Mesendoderm (in vitro differentiated cells): ENCODE measurements around the gene TNFRSF11A.

Source experiments
- DNase-seq: peaks from one replicate; pipeline ENCODE4 v3.0.0; 2013
- H2AK5ac ChIP-seq: 2 replicates; pipeline ENCODE4 v1.6.1; 2013; ENCODE audit warnings: low read length, inconsistent platforms
- H2BK120ac ChIP-seq: 2 replicates; pipeline ENCODE4 v1.6.1; 2013; ENCODE audit warnings: low read depth, mild to moderate bottlenecking, low read length, moderate library complexity, mixed read lengths
- H2BK15ac ChIP-seq: replicated peaks from 2 replicates; pipeline ENCODE4 v1.6.1; 2013; ENCODE audit warnings: low read depth, mild to moderate bottlenecking, moderate library complexity
- H2BK5ac ChIP-seq: 2 replicates; pipeline ENCODE4 v1.6.1; 2013; ENCODE audit warnings: low read length, inconsistent platforms
- H3K18ac ChIP-seq: 2 replicates; pipeline ENCODE4 v1.6.1; 2013; ENCODE audit warnings: mild to moderate bottlenecking, low read length, mixed read lengths
- H3K23ac ChIP-seq: one replicate; pipeline ENCODE4 v1.6.1; 2013; ENCODE audit warnings: low read length
- H3K27ac ChIP-seq: 2 replicates; pipeline ENCODE4 v1.5.1; 2013; ENCODE audit warnings: low read depth, mild to moderate bottlenecking, inconsistent platforms, low read length, moderate library complexity
- H3K27me3 ChIP-seq: 2 replicates; pipeline ENCODE4 v1.6.1; 2013; ENCODE audit warnings: low read length, control low read depth, mild to moderate bottlenecking, inconsistent platforms; ENCODE audit not compliant: insufficient read depth, poor library complexity
- H3K36me3 ChIP-seq: 2 replicates; pipeline ENCODE4 v1.6.1; 2013; ENCODE audit warnings: low read length, inconsistent platforms; ENCODE audit not compliant: control insufficient read depth, insufficient read depth
- H3K4ac ChIP-seq: one replicate; pipeline ENCODE4 v1.6.1; 2013; ENCODE audit warnings: low read depth, mild to moderate bottlenecking, low read length, moderate library complexity
- H3K4me1 ChIP-seq: 2 replicates; pipeline ENCODE4 v1.6.1; 2013; ENCODE audit warnings: low read depth, low read length, inconsistent platforms; ENCODE audit not compliant: control insufficient read depth
- H3K4me2 ChIP-seq: 2 replicates; pipeline ENCODE4 v1.6.1; 2013; ENCODE audit warnings: low read length
- H3K4me3 ChIP-seq: 2 replicates; pipeline ENCODE4 v1.5.1; 2013; ENCODE audit warnings: mild to moderate bottlenecking, low read length
- H3K56ac ChIP-seq: one replicate; pipeline ENCODE4 v1.6.1; 2013; ENCODE audit warnings: low read length
- H3K79me1 ChIP-seq: 2 replicates; pipeline ENCODE4 v1.6.1; 2013; ENCODE audit warnings: low read length, inconsistent platforms
- H3K79me2 ChIP-seq: 2 replicates; pipeline ENCODE4 v1.6.1; 2013; ENCODE audit warnings: mild to moderate bottlenecking, low read length; ENCODE audit not compliant: control insufficient read depth, insufficient read depth
- H3K9ac ChIP-seq: 2 replicates; pipeline ENCODE4 v1.6.1; 2013; ENCODE audit warnings: low read length, inconsistent platforms
- H4K5ac ChIP-seq: one replicate; pipeline ENCODE4 v1.6.1; 2013; ENCODE audit warnings: low read length
- H4K8ac ChIP-seq: one replicate; pipeline ENCODE4 v1.6.1; 2013; ENCODE audit warnings: low read depth, mild to moderate bottlenecking, control low read depth, low read length, moderate library complexity
- WGBS: extraction: QIAGEN DNeasy Blood & Tissue Kit; methylation state at CpG from one replicate; pipeline ENCODE4 v1.1.7; 2013; ENCODE audit warnings: low lambda C conversion rate, missing lambda C conversion rate; ENCODE audit not compliant: insufficient coverage; ENCODE audit errors: extremely low coverage; 5-methylcytosine and 5-hydroxymethylcytosine counted together

Gene TNFRSF11A

GRCh38 chr18:62371436-62371835, 46.3 kb downstream of the TNFRSF11A start:
- no peaks in the 10 kb centered on the region for H3K27me3 ChIP-seq
- no peak for DNase-seq
- H2BK5ac ChIP-seq: no peak overlapping the region
- no peaks in the 10 kb centered on the region for H3K79me2 ChIP-seq
- H3K4me1 ChIP-seq: no peaks in the 10 kb centered on the region
- no peak overlapping the region for H4K5ac ChIP-seq
- H2BK120ac ChIP-seq: no peak overlapping the region
- H4K8ac ChIP-seq: no peak overlapping the region
- no peak overlapping the region for H3K23ac ChIP-seq
- no peak overlapping the region for H3K4ac ChIP-seq
- no peak overlapping the region for H3K56ac ChIP-seq
- no peaks in the 10 kb centered on the region for H3K79me1 ChIP-seq
- H3K18ac ChIP-seq: no peak overlapping the region
- no peak overlapping the region for H2AK5ac ChIP-seq
- WGBS: no CpG with 5 or more reads among the region's 10 CpGs
- no peak overlapping the region for H2BK15ac ChIP-seq
- H3K9ac ChIP-seq: no peak overlapping the region
- no peak overlapping the region for H3K27ac ChIP-seq
- no peak overlapping the region for H3K4me2 ChIP-seq
- no peak overlapping the region for H3K4me3 ChIP-seq
- H3K36me3 ChIP-seq: no peaks in the 10 kb centered on the region

GRCh38 chr18:62372156-62372555, 47.0 kb downstream of the TNFRSF11A start:
- no peaks in the 10 kb centered on the region for H3K4me1 ChIP-seq
- no peak overlapping the region for H3K9ac ChIP-seq

GRCh38 chr18:62372882-62373281, 47.8 kb downstream of the TNFRSF11A start:
- no CpG with 5 or more reads among the region's 4 CpGs for WGBS
- Histone ChIP-seq H3K79me2 (no peaks in the 10 kb centered on the region), H3K4me2 (no peak overlapping the region), H3K4me1 (no peaks in the 10 kb centered on the region), H4K5ac (no peak overlapping the region), H3K9ac (no peak overlapping the region), H4K8ac (no peak overlapping the region), H2AK5ac (no peak overlapping the region), H3K79me1 (no peaks in the 10 kb centered on the region), H2BK5ac (no peak overlapping the region), H3K18ac (no peak overlapping the region), H2BK15ac (no peak overlapping the region), H3K56ac (no peak overlapping the region), H3K27ac (no peak overlapping the region), H3K4ac (no peak overlapping the region), H3K4me3 (no peak overlapping the region), H3K36me3 (no peaks in the 10 kb centered on the region), H3K23ac (no peak overlapping the region), H3K27me3 (no peaks in the 10 kb centered on the region), H2BK120ac (no peak overlapping the region)
- DNase-seq: no peak

More at GRCh38 chr18:62372156-62372555, 47.0 kb downstream of the TNFRSF11A start:
- no CpG with 5 or more reads among the region's 5 CpGs for WGBS
- H3K23ac ChIP-seq: no peak overlapping the region
- no peak for DNase-seq
- H3K4ac ChIP-seq: no peak overlapping the region
- no peak overlapping the region for H2BK15ac ChIP-seq
- no peak overlapping the region for H2AK5ac ChIP-seq
- no peaks in the 10 kb centered on the region for H3K79me2 ChIP-seq
- no peaks in the 10 kb centered on the region for H3K36me3 ChIP-seq
- no peaks in the 10 kb centered on the region for H3K27me3 ChIP-seq
- no peak overlapping the region for H3K18ac ChIP-seq
- no peak overlapping the region for H4K5ac ChIP-seq
- no peak overlapping the region for H3K56ac ChIP-seq
- no peak overlapping the region for H3K4me3 ChIP-seq
- H3K79me1 ChIP-seq: no peaks in the 10 kb centered on the region
- H4K8ac ChIP-seq: no peak overlapping the region
- no peak overlapping the region for H2BK120ac ChIP-seq
- H3K27ac ChIP-seq: no peak overlapping the region
- H2BK5ac ChIP-seq: no peak overlapping the region
- H3K4me2 ChIP-seq: no peak overlapping the region

GRCh38 chr18:62374410-62374965, 49.4 kb downstream of the TNFRSF11A start:
- DNase-seq: no peak

DNA sequence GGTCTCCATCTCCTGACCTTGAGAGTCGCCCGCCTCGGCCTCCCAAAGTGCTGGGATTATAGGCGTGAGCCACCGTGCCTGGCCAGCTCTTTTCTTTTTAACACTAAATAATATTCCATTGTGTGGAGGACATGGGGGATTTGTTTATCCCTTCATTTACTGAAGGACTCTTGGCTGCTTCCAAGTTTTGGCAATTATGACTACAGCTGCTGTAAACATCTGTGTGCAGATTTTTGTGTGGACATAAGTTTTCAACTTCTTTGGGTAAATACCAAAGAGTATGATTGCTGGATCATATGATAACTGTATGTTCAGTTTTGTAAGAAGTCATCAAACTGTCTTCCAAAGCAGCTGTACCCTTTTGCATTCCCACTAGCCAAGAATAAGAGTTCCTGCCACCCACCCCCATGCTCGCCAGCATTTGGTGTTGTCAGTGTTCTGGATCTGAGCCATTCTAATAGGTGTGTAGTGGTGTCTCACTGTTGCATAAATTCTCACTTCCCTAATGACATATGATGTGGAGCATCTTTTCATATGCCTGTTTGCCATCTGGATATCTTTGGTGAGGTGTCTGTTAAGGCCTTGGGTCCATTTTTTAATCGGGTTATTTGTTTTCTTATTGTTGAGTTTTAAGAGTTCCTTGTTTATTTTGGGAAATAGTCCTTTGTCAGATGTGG, 52.2 kb downstream of the TNFRSF11A start:
- H4K8ac ChIP-seq: no peak overlapping the region
- WGBS: no CpG with 5 or more reads among the region's 7 CpGs
- H3K4ac ChIP-seq: no peak overlapping the region
- no peak overlapping the region for H4K5ac ChIP-seq
- H3K4me1 ChIP-seq: no peaks in the 10 kb centered on the region
- no peak overlapping the region for H2BK5ac ChIP-seq
- no peaks in the 10 kb centered on the region for H3K79me1 ChIP-seq
- no peaks in the 10 kb centered on the region for H3K27me3 ChIP-seq
- no peak overlapping the region for H2AK5ac ChIP-seq
- no peak overlapping the region for H3K18ac ChIP-seq
- H3K9ac ChIP-seq: no peak overlapping the region
- no peak for DNase-seq
- no peak overlapping the region for H3K56ac ChIP-seq
- H3K27ac ChIP-seq: no peak overlapping the region
- no peak overlapping the region for H2BK120ac ChIP-seq
- no peaks in the 10 kb centered on the region for H3K36me3 ChIP-seq
- H3K4me2 ChIP-seq: no peak overlapping the region
- H3K79me2 ChIP-seq: no peaks in the 10 kb centered on the region
- H3K23ac ChIP-seq: no peak overlapping the region
- H2BK15ac ChIP-seq: no peak overlapping the region
- no peak overlapping the region for H3K4me3 ChIP-seq

More at GRCh38 chr18:62374410-62374965, 49.4 kb downstream of the TNFRSF11A start:
- Histone ChIP-seq H3K56ac (no peak overlapping the region), H3K4ac (no peak overlapping the region), H4K5ac (no peak overlapping the region), H3K79me1 (no peaks in the 10 kb centered on the region), H3K79me2 (no peaks in the 10 kb centered on the region), H3K9ac (no peak overlapping the region), H4K8ac (no peak overlapping the region), H3K36me3 (no peaks in the 10 kb centered on the region), H3K18ac (no peak overlapping the region), H3K23ac (no peak overlapping the region), H2BK15ac (no peak overlapping the region), H2BK5ac (no peak overlapping the region), H3K4me3 (no peak overlapping the region), H3K27me3 (no peaks in the 10 kb centered on the region), H3K4me2 (no peak overlapping the region), H3K4me1 (no peaks in the 10 kb centered on the region), H2AK5ac (no peak overlapping the region), H3K27ac (no peak overlapping the region), H2BK120ac (no peak overlapping the region)
- WGBS: no CpG with 5 or more reads among the region's 1 CpG

GRCh38 chr18:62379051-62379450, 53.9 kb downstream of the TNFRSF11A start:
- no peak overlapping the region for H2BK120ac ChIP-seq
- H3K56ac ChIP-seq: no peak overlapping the region
- H3K9ac ChIP-seq: no peak overlapping the region
- H3K23ac ChIP-seq: no peak overlapping the region
- no peak overlapping the region for H3K18ac ChIP-seq
- H3K4me1 ChIP-seq: no peaks in the 10 kb centered on the region
- H3K4me2 ChIP-seq: no peak overlapping the region
- H3K4me3 ChIP-seq: no peak overlapping the region
- no peak overlapping the region for H4K8ac ChIP-seq
- no peak overlapping the region for H4K5ac ChIP-seq
- no peak overlapping the region for H2BK15ac ChIP-seq
- DNase-seq: no peak
- H3K27me3 ChIP-seq: no peaks in the 10 kb centered on the region
- no CpG with 5 or more reads among the region's 5 CpGs for WGBS
- H3K79me1 ChIP-seq: no peaks in the 10 kb centered on the region
- no peaks in the 10 kb centered on the region for H3K79me2 ChIP-seq
- H3K27ac ChIP-seq: no peak overlapping the region
- H3K4ac ChIP-seq: no peak overlapping the region
- no peak overlapping the region for H2BK5ac ChIP-seq
- no peaks in the 10 kb centered on the region for H3K36me3 ChIP-seq
- H2AK5ac ChIP-seq: no peak overlapping the region
